Ecto neural progenitor cell (in vitro differentiated cells): ENCODE data around the gene OSTC.

Experiments used
- DNase-seq: peaks from one replicate; pipeline ENCODE4 v3.0.0-alpha.2; 2018; ENCODE audit warnings: low spot score

Gene OSTC

DNA sequence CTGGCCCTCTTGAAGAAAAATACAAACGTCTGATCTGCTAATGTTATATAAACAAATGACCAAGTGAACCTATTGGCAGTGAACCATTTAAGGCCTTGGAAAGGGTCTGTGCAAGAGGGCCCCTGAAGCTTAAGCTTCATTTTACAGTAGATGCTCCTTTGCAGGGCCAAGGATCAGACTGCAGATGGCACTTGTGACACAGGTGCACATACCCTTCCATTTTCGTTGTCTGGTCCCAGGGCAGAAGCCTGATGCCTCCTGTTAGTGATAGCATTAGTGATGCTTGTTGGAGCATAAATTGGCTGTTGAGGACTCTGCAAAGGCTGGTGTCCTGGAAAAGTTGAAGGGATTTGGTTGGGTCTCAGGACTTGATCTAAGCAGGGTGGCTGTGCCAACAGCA, 65.9 kb downstream of the OSTC start:
- DNase-seq: no peak

DNA sequence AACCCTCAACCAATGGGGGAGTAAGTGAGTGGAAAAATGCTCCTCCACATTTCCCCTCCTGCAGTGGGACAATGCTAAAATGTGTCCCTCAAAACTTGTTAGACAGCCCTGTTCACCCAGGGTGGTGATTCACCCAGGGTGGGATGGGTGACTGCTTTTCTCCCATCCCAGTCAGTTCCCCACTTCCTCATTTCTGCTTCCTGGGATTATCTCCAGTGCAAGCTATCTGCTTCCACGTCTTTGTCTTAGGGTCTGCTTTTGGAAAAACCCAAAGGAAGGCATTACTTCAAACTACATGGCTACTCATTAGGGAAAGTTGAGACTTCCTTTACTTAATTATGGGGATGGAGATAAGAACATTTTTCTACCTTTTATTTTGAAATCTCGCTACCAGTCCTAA, 67.0 kb downstream of the OSTC start:
- DNase-seq: no peak
